ENCODE data around the gene NXNL2. TPM values are rescaled to one million over a fixed set of nuclear protein-coding genes. Genes with fewer than 3 reads are reported as not detected.
A peak's percentile ranks its signal among the peaks of the same experiment; 100 is the strongest.

Gene NXNL2
- total RNA-seq, 3 donors from 2014 or later = 10.5 to 14.5 TPM; not detected in 1

DNA sequence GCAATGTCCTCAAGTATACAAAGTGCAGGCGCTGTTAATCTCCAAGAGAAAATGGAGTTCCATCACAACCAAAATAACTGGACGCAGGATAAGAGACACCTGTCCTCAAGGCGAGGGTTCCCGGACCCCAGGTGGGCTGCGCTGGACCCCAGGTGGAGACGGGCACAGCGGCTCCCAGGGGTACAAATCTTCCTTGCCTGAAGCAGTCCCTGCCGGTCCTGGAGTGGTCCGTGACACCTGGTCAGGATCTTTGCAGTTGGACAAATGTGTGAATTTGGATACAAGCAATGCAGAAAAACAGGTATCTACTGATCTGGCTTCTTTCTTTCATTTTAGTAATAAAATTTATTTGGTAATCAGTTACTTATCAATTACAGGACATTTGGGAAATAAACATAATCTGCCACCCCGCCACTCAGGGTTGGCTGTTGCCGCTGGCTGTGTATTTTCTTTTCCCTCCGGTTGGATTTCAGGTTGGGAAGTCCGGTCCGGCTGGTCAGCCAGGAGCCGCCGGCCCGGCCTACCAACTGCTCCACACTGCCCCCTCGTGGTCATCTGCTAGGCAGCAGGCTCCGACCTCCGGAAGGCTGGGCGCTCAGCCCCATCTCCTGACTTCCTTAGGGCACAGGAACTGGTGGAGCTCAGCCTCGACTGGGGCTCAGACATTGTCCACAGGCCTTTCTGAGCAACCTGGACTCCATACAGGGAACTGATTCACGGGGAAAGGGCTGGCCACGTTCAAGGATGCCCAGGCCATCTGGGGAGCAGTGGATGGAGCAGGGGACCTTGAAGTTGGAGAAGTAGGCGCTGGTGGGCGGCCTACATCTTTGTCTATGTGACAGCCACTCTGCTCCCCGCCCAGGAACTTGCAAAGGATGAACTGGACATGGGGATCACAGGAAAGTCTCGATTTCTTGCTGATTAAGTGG lies 43.4 kb downstream of the NXNL2 start:
- peak overlapping the region in 1 of 3 donors; percentile 11 for H3K4me3 ChIP-seq
- no peaks in the 10 kb centered on the region for H3K36me3 ChIP-seq
- H3K27me3 ChIP-seq = no peaks in the 10 kb centered on the region
- intact Hi-C loops (cut with DNase I; ENCODE audit: low total_unique reads) = no loop called here
- H3K27ac ChIP-seq = no peak overlapping the region
- TF ChIP-seq POLR2A (IDR thresholded peaks at IDR 0.05) = no peak
- no peak for TF ChIP-seq POLR2AphosphoS5 (IDR thresholded peaks at IDR 0.05)
- peak; percentile 83 to 94 (median 88) for TF ChIP-seq CTCF (IDR thresholded peaks at IDR 0.05)
- no peaks in the 10 kb centered on the region for H3K4me1 ChIP-seq
- no peaks in the 10 kb centered on the region for H3K9me3 ChIP-seq
- peak; percentile 59 to 87 for DNase-seq (ENCODE audit: low spot score in 2 of 2)

GRCh38 chr9:88579050-88579715 lies 44.2 kb downstream of the NXNL2 start:
- Histone ChIP-seq H3K9me3 (no peaks in the 10 kb centered on the region), H3K4me1 (no peaks in the 10 kb centered on the region), H3K27ac (no peak overlapping the region), H3K36me3 (no peaks in the 10 kb centered on the region), H3K4me3 (no peak overlapping the region), H3K27me3 (no peaks in the 10 kb centered on the region)
- no peak for DNase-seq (ENCODE audit: low spot score in 2 of 2)
- TF ChIP-seq POLR2A (IDR thresholded peaks at IDR 0.05) = no peak
- no peak for TF ChIP-seq CTCF (IDR thresholded peaks at IDR 0.05)
- intact Hi-C loops (cut with DNase I; ENCODE audit: low total_unique reads) = no loop called here

GRCh38 chr9:88580961-88581360 lies 46.0 kb downstream of the NXNL2 start:
- H3K9me3 ChIP-seq = no peaks in the 10 kb centered on the region
- H3K4me1 ChIP-seq = no peaks in the 10 kb centered on the region
- H3K27me3 ChIP-seq = no peaks in the 10 kb centered on the region
- no peaks in the 10 kb centered on the region for H3K36me3 ChIP-seq
- no peak overlapping the region for H3K27ac ChIP-seq
- intact Hi-C loops (cut with DNase I; ENCODE audit: low total_unique reads) = no loop called here
- DNase-seq (ENCODE audit: low spot score in 2 of 2) = no peak
- H3K4me3 ChIP-seq = no peak overlapping the region
- TF ChIP-seq CTCF (IDR thresholded peaks at IDR 0.05) = no peak
- TF ChIP-seq POLR2A (IDR thresholded peaks at IDR 0.05) = no peak
- TF ChIP-seq POLR2AphosphoS5 (IDR thresholded peaks at IDR 0.05) = no peak

DNA sequence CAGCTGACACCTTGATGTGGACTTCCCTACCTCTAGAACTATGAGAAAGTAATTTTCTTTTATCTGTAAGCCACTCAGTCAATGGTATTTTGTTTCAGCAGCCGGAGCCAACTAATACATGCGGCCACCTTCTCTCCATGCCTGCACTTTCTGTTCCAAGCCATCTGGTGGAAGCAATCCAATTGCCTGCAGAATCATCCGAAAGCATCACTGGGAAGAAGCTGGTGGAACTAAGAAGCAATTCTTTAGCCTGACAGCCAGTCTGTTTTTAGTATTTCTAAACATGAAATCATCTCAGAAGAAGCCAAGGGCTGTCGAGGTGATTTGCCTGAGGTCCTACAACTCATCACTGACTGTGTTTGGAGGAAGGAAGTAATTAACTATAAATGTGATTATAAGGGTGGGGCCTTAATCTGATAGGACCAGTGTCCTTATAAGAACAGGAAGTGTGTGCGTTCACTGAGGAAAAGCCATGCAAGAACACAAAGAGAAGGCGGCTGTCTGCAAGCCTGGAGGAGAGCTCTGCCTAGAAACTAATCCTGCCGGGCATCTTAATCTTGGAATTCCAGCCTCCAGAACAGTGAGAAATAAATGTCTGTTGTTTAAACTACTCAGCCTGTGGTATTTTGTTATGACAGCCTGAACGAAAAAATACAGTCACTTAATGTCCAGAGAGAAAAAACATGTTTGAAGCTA lies 49.1 kb downstream of the NXNL2 start:
- intact Hi-C loops (cut with DNase I; ENCODE audit: low total_unique reads) = no loop called here

More for the DNA sequence above, 49.1 kb downstream of the NXNL2 start:
- no peak overlapping the region for H3K27ac ChIP-seq
- no peaks in the 10 kb centered on the region for H3K4me1 ChIP-seq
- no peak for TF ChIP-seq POLR2A (IDR thresholded peaks at IDR 0.05)
- no peak for TF ChIP-seq CTCF (IDR thresholded peaks at IDR 0.05)
- TF ChIP-seq POLR2AphosphoS5 (IDR thresholded peaks at IDR 0.05) = no peak
- H3K9me3 ChIP-seq = no peaks in the 10 kb centered on the region
- no peaks in the 10 kb centered on the region for H3K27me3 ChIP-seq
- no peak overlapping the region for H3K4me3 ChIP-seq
- no peaks in the 10 kb centered on the region for H3K36me3 ChIP-seq
- no peak for DNase-seq (ENCODE audit: low spot score in 2 of 2)

Data from breast epithelium (tissue), 4 donors.